OCI-LY3 (cell line): ENCODE results near the gene PRDM16.
"Not testable (repeated sequence)": the region's sequence is repeated elsewhere in the genome, so short reads cannot be mapped to it uniquely, and the experiment has no call there.

ENCODE experiments used
- CTCF ChIP-seq: fragments of 200-600, 300-600 bp; sonication (generic); IDR thresholded peaks from 2 replicates; pipeline ENCODE4 v1.5.1; 2014; ENCODE audit warnings: antibody characterized with exemption, low read length, low read depth
- EZH2phosphoT487 ChIP-seq: fragments of 200-600 bp; shearing (Covaris generic); IDR thresholded peaks from 2 replicates; pipeline ENCODE4 v1.6.1; 2018; ENCODE audit warnings: antibody characterized with exemption, mixed run types, low read depth

- not testable (repeated sequence) for TF ChIP-seq CTCF, EZH2phosphoT487
Measured at GRCh38 chr1:3239991-3240390, 171.0 kb downstream of the PRDM16 start.
